GM19467 (cell line): ENCODE results near the gene APP.
A peak's percentile ranks its signal among the peaks of the same experiment; 100 is the strongest.

Source experiments
- ATAC-seq: cut with Tn5 transposase; IDR thresholded peaks from one replicate; pipeline ENCODE4 v1.9.1; 2021; ENCODE audit warnings: mild to moderate bottlenecking, moderate library complexity; ENCODE audit not compliant: unreplicated experiment

Gene APP

GRCh38 chr21:25986928-25987327, 183.6 kb downstream of the APP start:
- ATAC-seq: no peak

- no peak for ATAC-seq
These were observed 184.6 kb downstream of the APP start for GRCh38 chr21:25985990-25986389.

GRCh38 chr21:25984538-25984937, 186.0 kb downstream of the APP start:
- ATAC-seq: no peak

- no peak for ATAC-seq
These were observed 186.8 kb downstream of the APP start for GRCh38 chr21:25983745-25984144.

GRCh38 chr21:25980710-25981109, 189.9 kb downstream of the APP start:
- ATAC-seq: no peak

- ATAC-seq: no peak
These were observed 190.5 kb downstream of the APP start for GRCh38 chr21:25979845-25980616.

- ATAC-seq: no peak
These were observed 193.4 kb downstream of the APP start for GRCh38 chr21:25977068-25977611.

- no peak for ATAC-seq
These were observed 195.6 kb downstream of the APP start for GRCh38 chr21:25974964-25975363.

- no peak for ATAC-seq
These were observed 200.2 kb downstream of the APP start for GRCh38 chr21:25970254-25970930.

GRCh38 chr21:25967901-25968438, 202.6 kb downstream of the APP start:
- peak; percentile 40 for ATAC-seq

GRCh38 chr21:25967181-25967900, 203.2 kb downstream of the APP start:
- peak; percentile 94 for ATAC-seq

GRCh38 chr21:25965951-25966707, 204.4 kb downstream of the APP start:
- no peak for ATAC-seq

GRCh38 chr21:25964926-25965325, 205.6 kb downstream of the APP start:
- ATAC-seq: no peak

GRCh38 chr21:25964015-25964414, 206.6 kb downstream of the APP start:
- no peak for ATAC-seq

GRCh38 chr21:25963181-25963580, 207.4 kb downstream of the APP start:
- no peak for ATAC-seq

GRCh38 chr21:25961042-25961441, 209.5 kb downstream of the APP start:
- no peak for ATAC-seq

- no peak for ATAC-seq
These were observed 210.2 kb downstream of the APP start for GRCh38 chr21:25960402-25960801.

GRCh38 chr21:25959799-25960198, 210.8 kb downstream of the APP start:
- ATAC-seq: no peak

GRCh38 chr21:25956993-25957714, 213.4 kb downstream of the APP start:
- no peak for ATAC-seq

GRCh38 chr21:25955646-25956045, 214.9 kb downstream of the APP start:
- ATAC-seq: no peak
